Measurements from ENCODE around the gene NUMA1. TPM values are rescaled to one million over a fixed set of nuclear protein-coding genes. Genes with fewer than 3 reads are reported as not detected.

Gene NUMA1
- total and polyA plus RNA-seq, 4 donors: 19.5 to 93.2 (median 42.1) TPM

DNA sequence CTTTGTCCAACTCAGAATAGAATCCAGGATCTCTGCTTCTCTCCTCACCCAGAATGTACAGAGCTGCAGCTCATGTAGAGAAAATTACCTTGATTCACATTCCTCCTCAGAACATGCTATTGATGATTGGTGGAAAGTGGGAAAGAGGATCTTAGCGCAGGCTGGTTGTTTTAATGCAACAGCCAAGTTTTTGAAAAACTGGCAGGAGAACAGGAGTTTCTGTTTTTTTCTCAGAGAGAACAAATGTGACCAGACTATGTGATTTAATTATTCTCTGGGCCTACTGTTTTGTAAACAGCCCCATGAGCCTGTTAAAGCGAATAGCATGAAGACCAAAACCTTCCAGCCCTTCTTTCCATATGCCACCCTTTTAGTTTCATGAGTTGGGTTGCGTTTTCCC is 100.7 kb downstream of the NUMA1 start (continued):
- TF ChIP-seq, protein P1, sequence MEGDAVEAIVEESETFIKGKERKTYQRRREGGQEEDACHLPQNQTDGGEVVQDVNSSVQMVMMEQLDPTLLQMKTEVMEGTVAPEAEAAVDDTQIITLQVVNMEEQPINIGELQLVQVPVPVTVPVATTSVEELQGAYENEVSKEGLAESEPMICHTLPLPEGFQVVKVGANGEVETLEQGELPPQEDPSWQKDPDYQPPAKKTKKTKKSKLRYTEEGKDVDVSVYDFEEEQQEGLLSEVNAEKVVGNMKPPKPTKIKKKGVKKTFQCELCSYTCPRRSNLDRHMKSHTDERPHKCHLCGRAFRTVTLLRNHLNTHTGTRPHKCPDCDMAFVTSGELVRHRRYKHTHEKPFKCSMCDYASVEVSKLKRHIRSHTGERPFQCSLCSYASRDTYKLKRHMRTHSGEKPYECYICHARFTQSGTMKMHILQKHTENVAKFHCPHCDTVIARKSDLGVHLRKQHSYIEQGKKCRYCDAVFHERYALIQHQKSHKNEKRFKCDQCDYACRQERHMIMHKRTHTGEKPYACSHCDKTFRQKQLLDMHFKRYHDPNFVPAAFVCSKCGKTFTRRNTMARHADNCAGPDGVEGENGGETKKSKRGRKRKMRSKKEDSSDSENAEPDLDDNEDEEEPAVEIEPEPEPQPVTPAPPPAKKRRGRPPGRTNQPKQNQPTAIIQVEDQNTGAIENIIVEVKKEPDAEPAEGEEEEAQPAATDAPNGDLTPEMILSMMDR (IDR thresholded peaks at IDR 0.05; ENCODE audit: low read depth, low read length, missing input control): no peak
- TF ChIP-seq TAF1 (conservative IDR thresholded peaks at IDR 0.05): no peak

GRCh38 chr11:71979094-71979493 is 101.2 kb downstream of the NUMA1 start:
- no peak overlapping the region for H3K9ac ChIP-seq (ENCODE audit: low read depth in 1 of 2, low read length in 2 of 2)
- no peaks in the 10 kb centered on the region for H3K4me1 ChIP-seq (ENCODE audit: control insufficient read depth in 4 of 4, insufficient read depth in 4 of 4, low read length in 3 of 4)
- peaks cover 0 to 19% (median 8%) of the 10 kb centered on the region in 4 donors for H3K36me3 ChIP-seq (ENCODE audit: control insufficient read depth in 4 of 4, insufficient read depth in 3 of 4, low read depth in 1 of 4, low read length in 3 of 4)
- DNase-seq (ENCODE audit: low spot score): no peak
- H3K27ac ChIP-seq (ENCODE audit: low read depth in 1 of 2, low read length in 2 of 2): no peak overlapping the region
- H3K4me3 ChIP-seq (ENCODE audit: low read depth in 1 of 3, low read length in 3 of 3): no peak overlapping the region
- TF ChIP-seq, protein P2, sequence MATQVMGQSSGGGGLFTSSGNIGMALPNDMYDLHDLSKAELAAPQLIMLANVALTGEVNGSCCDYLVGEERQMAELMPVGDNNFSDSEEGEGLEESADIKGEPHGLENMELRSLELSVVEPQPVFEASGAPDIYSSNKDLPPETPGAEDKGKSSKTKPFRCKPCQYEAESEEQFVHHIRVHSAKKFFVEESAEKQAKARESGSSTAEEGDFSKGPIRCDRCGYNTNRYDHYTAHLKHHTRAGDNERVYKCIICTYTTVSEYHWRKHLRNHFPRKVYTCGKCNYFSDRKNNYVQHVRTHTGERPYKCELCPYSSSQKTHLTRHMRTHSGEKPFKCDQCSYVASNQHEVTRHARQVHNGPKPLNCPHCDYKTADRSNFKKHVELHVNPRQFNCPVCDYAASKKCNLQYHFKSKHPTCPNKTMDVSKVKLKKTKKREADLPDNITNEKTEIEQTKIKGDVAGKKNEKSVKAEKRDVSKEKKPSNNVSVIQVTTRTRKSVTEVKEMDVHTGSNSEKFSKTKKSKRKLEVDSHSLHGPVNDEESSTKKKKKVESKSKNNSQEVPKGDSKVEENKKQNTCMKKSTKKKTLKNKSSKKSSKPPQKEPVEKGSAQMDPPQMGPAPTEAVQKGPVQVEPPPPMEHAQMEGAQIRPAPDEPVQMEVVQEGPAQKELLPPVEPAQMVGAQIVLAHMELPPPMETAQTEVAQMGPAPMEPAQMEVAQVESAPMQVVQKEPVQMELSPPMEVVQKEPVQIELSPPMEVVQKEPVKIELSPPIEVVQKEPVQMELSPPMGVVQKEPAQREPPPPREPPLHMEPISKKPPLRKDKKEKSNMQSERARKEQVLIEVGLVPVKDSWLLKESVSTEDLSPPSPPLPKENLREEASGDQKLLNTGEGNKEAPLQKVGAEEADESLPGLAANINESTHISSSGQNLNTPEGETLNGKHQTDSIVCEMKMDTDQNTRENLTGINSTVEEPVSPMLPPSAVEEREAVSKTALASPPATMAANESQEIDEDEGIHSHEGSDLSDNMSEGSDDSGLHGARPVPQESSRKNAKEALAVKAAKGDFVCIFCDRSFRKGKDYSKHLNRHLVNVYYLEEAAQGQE (IDR thresholded peaks at IDR 0.05): no peak
- TF ChIP-seq, protein P3, sequence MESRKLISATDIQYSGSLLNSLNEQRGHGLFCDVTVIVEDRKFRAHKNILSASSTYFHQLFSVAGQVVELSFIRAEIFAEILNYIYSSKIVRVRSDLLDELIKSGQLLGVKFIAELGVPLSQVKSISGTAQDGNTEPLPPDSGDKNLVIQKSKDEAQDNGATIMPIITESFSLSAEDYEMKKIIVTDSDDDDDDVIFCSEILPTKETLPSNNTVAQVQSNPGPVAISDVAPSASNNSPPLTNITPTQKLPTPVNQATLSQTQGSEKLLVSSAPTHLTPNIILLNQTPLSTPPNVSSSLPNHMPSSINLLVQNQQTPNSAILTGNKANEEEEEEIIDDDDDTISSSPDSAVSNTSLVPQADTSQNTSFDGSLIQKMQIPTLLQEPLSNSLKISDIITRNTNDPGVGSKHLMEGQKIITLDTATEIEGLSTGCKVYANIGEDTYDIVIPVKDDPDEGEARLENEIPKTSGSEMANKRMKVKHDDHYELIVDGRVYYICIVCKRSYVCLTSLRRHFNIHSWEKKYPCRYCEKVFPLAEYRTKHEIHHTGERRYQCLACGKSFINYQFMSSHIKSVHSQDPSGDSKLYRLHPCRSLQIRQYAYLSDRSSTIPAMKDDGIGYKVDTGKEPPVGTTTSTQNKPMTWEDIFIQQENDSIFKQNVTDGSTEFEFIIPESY (IDR thresholded peaks at IDR 0.05): no peak
- TF ChIP-seq HNF4A (conservative IDR thresholded peaks at IDR 0.05) (no peak), ATF3 (IDR thresholded peaks at IDR 0.05) (no peak), GABPA (IDR thresholded peaks at IDR 0.05 in 1 of 2, conservative IDR thresholded peaks at IDR 0.05 in 1 of 2) (no peak), NR2F2 (IDR thresholded peaks at IDR 0.05) (no peak), YY1 (IDR thresholded peaks at IDR 0.05) (no peak), SP1 (IDR thresholded peaks at IDR 0.05) (no peak), FOXA1 (IDR thresholded peaks at IDR 0.05) (no peak)
- 96% methylated on average over 4 of the region's 4 CpGs for WGBS
- no peaks in the 10 kb centered on the region for H3K27me3 ChIP-seq (ENCODE audit: control insufficient read depth in 4 of 4, insufficient read depth in 4 of 4, low read length in 3 of 4)
- no peaks in the 10 kb centered on the region for H3K9me3 ChIP-seq (ENCODE audit: control insufficient read depth in 4 of 4, low read length in 3 of 4)

DNA sequence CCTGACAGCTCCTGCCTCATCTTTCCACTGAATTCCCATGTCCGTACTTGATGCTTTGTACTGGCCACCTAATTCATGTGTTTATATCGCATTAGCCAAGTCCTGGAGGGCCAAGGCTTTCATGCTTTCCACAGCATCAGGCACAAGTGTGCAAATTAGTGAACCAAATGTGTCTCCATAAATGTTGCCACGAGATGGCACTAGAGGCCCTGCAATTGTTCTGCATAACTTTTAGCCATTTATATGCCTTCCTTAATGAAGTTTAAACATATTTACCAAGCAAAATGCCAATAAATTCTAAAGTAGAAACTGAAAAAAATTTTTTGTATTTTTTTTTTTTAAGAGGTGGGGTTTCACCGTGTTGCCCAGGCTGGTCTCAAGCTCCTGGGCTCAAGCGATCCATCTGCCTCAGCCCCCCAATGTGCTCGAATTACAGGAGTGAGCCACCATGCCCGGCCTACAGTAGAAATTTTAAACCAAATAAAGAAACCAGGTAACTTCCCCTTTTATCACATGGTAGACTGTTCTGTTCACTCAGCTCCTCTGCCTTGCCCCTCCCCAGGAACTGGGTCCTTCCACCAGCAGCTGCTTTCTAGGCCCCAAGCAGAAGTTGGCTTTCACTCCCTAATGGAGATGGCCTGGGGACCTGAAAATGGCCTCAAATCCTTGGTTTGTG is 102.5 kb downstream of the NUMA1 start:
- Histone ChIP-seq H3K9me3 (ENCODE audit: control insufficient read depth in 4 of 4, low read length in 3 of 4) (no peaks in the 10 kb centered on the region), H3K27me3 (ENCODE audit: control insufficient read depth in 4 of 4, insufficient read depth in 4 of 4, low read length in 3 of 4) (no peaks in the 10 kb centered on the region), H3K27ac (ENCODE audit: low read depth in 1 of 2, low read length in 2 of 2) (no peak overlapping the region), H3K4me3 (ENCODE audit: low read depth in 1 of 3, low read length in 3 of 3) (no peak overlapping the region), H3K36me3 (ENCODE audit: control insufficient read depth in 4 of 4, insufficient read depth in 3 of 4, low read depth in 1 of 4, low read length in 3 of 4) (peaks cover 0 to 15% (median 5%) of the 10 kb centered on the region in 4 donors), H3K4me1 (ENCODE audit: control insufficient read depth in 4 of 4, insufficient read depth in 4 of 4, low read length in 3 of 4) (no peaks in the 10 kb centered on the region), H3K9ac (ENCODE audit: low read depth in 1 of 2, low read length in 2 of 2) (no peak overlapping the region)
- WGBS: 59% methylated on average over 7 of the region's 7 CpGs
- peak; percentile 51 for DNase-seq (ENCODE audit: low spot score)
- TF ChIP-seq, protein P1 (IDR thresholded peaks at IDR 0.05; ENCODE audit: low read depth, low read length, missing input control): peak; percentile 71
- TF ChIP-seq SP1 (IDR thresholded peaks at IDR 0.05) (no peak), RAD21 (IDR thresholded peaks at IDR 0.05) (peak; percentile 85 to 87), TAF1 (conservative IDR thresholded peaks at IDR 0.05) (no peak), YY1 (IDR thresholded peaks at IDR 0.05) (no peak), GABPA (IDR thresholded peaks at IDR 0.05 in 1 of 2, conservative IDR thresholded peaks at IDR 0.05 in 1 of 2) (no peak), FOXA1 (IDR thresholded peaks at IDR 0.05) (no peak), FOXA2 (IDR thresholded peaks at IDR 0.05) (no peak), HNF4A (conservative IDR thresholded peaks at IDR 0.05) (no peak)
- TF ChIP-seq, protein P4, sequence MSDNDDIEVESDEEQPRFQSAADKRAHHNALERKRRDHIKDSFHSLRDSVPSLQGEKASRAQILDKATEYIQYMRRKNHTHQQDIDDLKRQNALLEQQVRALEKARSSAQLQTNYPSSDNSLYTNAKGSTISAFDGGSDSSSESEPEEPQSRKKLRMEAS (IDR thresholded peaks at IDR 0.05): no peak
- TF ChIP-seq, protein P2 (IDR thresholded peaks at IDR 0.05): no peak

Data from liver (tissue), 9 donors.